Testis (tissue), 2 donors: ENCODE results near the gene NELL2.

ENCODE experiments used
- CTCF ChIP-seq, 3 experiments: fragments of 450-650 bp in 2 of 3; fragments of 200-600 bp in 1 of 3; sonication (generic) in 1 of 3; IDR thresholded peaks; one replicate each; pipeline ENCODE4 v1.5.1; 2016 to 2019; ENCODE audit warnings: antibody characterized with exemption in 3 of 3, mild to moderate bottlenecking in 2 of 3, moderate library complexity in 1 of 3
- POLR2A ChIP-seq: fragments of 450-650 bp; IDR thresholded peaks from one replicate; pipeline ENCODE4 v1.6.1; 2017; ENCODE audit warnings: antibody characterized with exemption, mild to moderate bottlenecking, moderate library complexity

GRCh38 chr12:44477331-44477980, 398.7 kb downstream of the NELL2 start:
- TF ChIP-seq CTCF (IDR thresholded peaks at IDR 0.05) (no peak), POLR2A (no peak)
